HL-60/S4 (cell line): Measurements from ENCODE around the gene ADCY4.
"Not testable (repeated sequence)": the region's sequence is repeated elsewhere in the genome, so short reads cannot be mapped to it uniquely, and the experiment has no call there.

Experiments
- in situ Hi-C: fragments of 300-500 bp; cut with MboI; formaldehyde crosslinking; loops from 2 replicates; pipeline ENCODE4 v1.14.3; 2022; ENCODE audit warnings: low sequenced_read_pairs

Gene ADCY4

DNA sequence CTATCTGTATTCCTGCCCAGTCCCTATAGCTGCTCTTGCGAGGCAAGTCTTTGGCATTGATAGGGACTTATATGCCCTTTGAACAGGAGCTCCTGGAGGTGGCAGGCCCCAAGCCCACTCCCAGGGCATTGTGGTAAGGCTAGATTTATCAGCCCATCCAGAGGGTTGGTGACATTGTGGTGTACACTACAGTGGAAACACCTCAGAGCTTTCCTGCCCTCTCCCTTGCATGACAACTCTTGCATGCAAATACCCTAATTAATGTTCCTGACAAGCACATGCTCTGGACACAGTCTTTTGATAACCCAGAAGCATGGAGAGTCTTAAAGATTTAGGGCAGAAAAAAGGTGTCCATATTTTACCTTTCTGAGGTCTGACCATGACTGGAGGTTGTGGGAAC, 5.7 kb upstream of the ADCY4 start:
- in situ Hi-C loops: no loop called here

DNA sequence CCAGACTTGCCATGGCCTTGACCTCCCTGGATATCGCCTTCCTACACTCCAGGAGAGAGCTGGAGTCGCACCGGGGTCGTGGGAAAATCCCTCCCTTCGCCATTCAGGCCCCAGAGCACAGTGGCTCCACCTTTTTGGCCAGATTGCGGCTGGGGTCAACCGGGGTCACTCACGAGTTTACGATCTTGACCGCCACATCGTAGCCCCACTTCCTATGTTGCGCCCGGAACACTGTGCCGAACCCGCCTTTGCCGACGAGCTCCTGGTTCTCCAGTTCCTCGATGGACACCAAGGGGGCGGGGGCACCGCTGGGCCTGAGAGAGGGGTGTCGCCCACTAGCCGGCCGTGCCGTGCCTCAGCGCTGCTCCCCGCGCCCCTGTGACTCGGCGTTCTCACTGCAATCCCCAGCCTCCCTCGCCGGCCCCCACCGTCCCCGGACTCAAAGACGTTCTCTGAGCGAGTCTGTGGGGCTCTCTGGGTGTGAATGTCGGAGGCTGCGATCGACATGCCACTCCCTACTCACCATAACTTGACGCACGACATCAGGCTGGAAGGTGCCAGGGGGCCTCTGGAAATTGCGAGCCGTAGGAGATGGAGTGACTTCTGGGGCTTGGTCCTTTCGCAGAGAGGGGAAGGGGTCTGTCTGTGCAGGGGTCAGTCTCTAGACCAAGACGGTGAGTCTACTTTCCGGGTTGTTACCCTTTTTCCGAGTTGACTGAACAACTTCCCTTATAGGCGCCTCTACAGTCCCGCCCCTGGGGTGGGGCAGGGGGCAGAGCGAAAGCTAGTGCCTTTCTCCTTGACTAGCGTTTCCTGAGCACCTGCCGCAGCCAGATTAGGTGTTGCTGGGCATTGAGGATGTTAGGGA, 4.6 kb upstream of the ADCY4 start, which contains the start of gene RIPK3:
Gene RIPK3, minus strand, starts transcription at position 708 of the 868 bp plus-strand sequence. Its CDS starts 165 bp downstream, at position 543.
- in situ Hi-C loops: no loop called here

DNA sequence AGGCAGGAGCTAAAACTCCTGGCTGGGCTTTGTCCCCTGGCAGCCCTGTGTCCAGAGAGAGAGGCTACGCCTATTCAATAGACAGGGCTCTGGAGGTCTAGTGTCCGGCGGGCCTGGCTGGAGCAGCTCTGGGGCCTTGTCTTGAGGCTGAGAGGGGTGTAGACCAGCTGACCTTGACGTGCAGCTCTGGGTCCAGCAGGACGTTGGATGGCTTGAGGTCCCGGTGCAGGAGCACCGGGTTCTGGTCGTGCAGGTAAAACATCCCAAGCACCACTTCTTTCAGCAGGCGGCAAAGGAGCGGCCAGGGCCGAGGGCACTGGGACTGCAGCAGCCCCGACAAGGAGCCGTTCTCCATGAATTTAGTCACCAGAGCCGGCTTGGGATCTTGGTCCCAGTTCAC, 4.0 kb upstream of the ADCY4 start:
- in situ Hi-C loops: no loop called here

DNA sequence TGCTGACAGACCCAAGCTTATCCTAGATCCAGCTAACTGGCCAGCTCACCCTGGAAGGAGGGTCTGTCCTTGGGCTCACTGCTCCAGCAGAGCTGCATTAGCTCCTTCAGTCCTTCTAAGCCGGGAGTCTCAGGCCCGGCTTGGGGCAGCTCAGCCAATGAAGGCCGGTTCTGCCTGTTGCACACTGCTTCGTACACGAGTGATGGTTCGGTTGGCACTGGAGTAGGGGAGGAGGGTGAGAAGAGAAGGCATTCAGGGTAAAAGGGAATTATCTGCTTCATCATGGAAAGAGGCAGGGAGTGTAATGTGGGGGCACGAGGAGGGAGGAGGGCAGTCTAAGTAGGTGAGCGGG, 2.9 kb upstream of the ADCY4 start:
- in situ Hi-C loops: no loop called here

DNA sequence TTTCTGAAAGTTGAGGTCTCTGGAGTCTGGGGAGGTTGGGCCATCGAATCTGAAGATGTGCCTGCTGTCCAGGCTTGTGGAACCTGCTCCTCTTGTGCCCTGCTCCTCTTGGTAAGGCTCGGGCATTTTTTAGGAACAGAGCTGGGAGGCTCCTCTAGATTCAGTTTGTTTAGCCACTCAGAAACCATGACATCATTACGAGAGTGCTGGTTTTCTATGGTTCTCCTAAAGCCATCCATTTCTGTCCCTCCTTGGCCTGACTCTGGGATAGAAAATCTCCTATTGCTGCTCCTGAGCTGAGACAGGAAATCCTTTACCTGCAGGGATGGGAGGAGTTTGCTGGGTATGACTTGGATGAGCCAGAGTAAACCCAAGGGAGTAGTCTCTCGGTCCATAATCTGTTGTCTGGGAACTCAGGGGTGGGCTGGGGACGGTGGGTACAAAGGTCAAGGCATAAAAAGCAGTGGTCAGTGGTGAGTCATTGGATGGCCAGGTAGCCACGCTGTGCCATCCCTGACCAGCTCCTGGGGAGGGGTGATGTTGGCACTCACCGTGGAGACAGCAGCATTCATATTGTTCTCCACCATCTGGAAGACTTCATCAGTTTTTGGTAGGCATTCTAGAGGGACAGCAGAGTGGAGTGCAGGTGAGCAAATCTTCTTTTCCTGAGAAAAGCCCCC, 2.4 kb upstream of the ADCY4 start:
- in situ Hi-C loops: no loop called here

DNA sequence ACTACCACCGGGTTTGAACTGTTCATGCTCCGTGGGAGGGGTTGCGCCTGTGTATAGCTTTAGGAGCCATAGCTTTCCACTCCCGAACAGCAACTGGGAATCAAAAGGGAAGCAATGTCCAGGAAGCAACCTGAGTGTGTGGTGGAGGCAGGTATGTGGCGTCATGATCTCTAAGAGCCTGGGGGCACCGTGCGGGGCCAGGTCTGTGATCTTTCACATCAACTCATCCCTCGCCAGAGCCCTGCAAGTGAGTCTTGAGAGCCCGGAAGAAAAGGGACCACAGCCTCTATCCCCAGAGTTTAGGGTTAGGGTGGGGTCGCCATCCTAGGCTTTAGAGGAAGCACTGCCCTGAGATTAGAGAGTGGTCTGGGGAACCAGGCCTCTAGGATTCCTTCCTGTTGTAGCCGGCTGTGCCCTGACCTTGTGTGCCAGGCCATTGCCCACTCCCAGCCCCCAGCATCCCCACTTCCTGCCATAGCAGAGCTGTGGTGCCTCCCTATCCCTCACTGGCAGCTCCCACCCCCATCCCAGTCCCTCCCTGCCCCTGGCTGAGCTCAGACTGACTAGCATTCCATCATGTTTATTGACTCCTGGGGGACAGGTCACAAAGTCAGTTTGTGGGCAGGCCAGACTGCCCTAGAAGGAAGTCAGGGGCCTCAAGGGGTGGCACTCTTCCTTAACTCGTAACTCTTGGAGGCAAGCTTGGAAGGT, 745 bp upstream of the ADCY4 start:
- in situ Hi-C loops: no loop called here

DNA sequence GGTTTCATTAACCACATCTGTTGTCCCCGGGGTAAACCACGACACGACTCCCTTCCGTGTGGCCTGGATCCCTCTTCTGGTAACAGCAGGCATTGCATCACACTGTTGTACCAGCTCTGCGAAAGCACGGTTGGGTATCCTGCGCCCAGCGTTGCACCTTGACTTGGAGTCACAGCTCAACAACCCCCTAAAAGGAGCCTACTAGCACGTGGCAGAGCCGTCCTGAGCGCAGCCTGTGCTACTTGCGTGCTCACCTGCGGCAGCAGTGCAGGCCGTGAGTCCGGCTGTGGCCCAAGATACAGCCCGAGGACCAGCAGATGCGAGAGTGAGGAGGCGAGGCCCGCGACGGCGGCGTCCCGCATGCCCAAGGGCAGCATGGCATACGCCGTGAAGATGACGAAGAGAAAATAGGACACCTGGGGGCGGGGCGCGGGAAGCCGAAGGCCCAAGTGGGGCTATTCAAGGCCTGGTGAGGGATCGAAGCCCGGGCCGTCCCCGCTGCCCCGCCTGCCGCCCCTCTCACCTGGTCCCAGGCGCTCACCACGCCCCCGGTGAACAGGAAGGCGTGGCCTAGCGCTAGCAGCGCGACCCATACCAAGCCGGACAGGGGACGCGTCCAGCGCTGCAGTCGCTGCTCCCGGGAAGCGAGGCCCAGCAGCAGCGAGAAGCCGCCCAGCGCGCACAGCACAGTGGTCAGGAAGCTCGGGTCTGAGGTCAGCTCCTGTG, 2.4 kb downstream of the ADCY4 start:
- in situ Hi-C loops: loop anchor here (5.0 kb wide), 1 partner anchor 105 kb away; no protein-coding TSS in a partner anchor

DNA sequence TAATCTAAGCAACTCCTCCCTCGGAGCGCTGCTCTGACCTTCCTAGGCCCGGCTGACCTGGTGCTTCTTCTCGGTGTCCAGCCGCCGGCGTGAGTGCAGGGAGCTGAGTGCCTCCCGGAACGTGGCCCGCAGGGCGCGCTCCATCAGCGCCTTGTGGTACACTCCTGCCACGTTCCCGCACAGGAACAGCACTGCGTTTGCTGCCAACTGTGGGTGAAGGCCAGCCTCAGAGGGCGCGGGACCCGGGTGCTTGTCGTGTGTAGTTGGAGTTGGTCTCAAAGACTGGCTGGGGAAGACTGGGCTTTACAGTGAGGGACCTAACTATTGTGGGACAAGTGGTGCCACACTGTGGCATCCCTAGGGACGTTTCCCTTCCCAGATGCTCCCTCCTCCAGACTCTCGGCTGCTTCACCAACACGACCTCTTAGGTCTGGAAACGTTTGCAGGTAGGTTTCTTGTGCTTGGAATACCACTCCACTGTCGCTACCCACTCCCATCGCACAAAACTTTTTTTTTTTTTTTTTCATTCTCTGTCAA, 3.1 kb downstream of the ADCY4 start:
- in situ Hi-C loops: loop anchor here (5.0 kb wide), 1 partner anchor 106 kb away; no protein-coding TSS in a partner anchor

DNA sequence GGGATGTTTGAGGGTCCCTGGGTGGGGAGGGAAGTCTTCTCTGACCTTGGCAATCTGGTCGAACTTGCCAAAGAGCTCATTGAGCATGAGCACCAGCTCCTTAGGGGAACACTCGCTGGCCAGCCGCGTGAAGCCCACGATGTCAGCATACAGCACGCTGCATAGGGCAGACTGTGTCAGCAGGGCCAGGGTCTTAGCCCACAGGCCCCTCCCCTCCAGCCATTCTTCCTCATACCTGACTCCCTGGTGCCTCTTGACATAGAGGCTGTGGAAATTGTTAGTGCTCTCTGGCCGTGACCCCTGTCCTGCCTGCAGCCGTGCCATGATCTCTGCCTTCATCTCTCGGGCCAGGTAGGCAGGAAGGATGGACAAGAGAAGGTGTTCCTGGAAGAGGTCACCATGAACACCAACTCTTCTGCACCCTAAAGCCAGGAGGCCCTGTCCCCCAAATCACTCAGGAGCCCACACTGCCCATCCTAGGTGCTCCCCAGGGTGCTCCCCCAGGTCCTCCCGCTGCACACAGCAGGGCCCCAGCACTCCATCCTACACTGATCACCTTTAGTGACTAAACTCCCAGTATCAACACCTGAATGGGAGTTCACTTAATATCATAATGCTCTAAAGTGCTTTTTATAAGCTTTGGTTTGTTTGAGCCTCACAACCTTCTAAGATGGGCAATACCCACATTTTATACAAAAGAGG, 3.7 kb downstream of the ADCY4 start:
- in situ Hi-C loops: loop anchor here (5.0 kb wide), 1 partner anchor 106 kb away; no protein-coding TSS in a partner anchor

DNA sequence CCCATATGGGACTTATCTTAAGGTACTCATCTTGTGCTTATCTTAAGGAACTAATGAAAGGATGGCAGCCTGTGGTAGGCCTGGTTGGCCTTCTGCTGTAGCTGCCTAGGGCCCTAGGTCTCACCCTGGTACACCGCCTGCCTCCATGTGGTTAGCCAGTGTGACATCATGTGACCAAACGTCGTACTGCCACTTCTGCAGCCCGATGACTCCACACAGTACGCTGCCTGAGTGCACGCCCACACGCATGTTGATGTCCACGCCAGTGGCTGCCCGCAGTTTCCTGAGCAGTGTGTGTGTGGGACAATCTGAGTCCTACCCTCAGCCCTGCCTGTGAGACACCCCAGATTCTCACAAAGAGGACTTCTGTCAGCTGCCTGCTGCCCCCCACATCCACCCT, 5.1 kb downstream of the ADCY4 start:
- in situ Hi-C loops: loop anchor here (5.0 kb wide), 1 partner anchor 108 kb away; no protein-coding TSS in a partner anchor

DNA sequence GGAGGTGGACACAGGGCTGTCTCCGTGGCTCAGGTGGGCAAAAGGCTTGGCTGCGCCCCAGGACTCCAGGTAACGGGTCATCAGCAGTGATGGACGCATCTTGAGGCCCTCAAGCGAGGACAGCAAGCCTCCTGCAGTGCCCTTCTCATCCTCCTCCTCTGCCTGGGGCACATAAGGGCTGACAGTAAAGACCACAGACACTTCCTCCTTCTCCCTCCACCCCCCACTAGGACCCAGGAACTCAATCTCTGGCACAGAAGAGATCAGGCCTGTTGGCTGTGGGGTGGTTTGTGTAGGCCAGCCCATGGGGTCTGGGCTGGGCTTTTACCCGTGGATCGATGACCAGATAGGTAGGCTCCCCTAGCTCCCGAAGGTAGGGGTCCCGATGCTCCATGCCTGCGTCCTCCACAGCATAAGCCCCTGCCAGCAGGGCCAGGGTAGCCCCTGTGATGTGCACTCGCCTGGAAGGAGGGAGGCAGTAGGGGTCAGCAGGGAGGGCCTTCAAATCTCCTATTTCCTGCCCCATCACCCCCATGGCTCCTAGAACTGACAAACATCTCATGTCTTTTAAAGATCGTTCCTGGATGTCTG, 5.7 kb downstream of the ADCY4 start:
- in situ Hi-C loops: no loop called here

DNA sequence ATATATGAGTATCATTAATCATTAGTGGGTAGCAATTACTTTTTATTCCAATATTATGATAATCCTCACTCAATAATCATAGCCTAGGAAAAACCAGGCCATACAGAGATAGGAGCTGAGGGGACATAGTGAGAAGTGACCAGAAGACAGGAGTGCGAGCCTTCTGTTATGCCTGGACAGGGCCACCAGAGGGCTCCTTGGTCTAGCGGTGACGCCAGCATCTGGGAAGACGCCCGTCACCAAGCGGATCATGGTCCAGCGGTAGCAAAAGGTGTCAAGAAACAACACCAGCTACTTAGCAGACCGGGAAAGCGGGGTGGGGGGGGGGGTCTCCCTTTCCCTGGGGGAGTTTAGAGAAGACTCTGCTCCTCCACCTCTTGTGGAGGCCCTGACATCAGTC, 7.0 kb downstream of the ADCY4 start:
- in situ Hi-C loops: not testable (repeated sequence)

DNA sequence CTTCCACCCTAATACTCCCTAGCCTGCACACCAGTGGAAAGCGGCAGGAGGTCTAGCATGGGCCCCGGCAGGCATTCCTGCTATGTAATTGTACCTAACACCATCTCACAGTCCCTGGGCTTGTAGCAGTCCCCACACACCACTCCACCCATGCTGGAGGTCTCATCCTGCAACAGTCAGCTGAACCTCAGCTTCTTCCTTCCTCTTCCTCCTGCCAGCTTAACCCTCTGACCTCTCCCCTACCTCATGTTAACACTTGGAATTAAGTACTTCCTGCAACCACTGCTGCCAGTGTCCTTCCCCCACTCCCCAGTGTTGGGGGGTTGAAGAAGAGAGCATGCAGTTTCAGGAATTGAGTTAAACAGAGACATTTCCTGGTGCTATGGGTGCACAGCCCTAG, 7.6 kb downstream of the ADCY4 start:
- in situ Hi-C loops: no loop called here

DNA sequence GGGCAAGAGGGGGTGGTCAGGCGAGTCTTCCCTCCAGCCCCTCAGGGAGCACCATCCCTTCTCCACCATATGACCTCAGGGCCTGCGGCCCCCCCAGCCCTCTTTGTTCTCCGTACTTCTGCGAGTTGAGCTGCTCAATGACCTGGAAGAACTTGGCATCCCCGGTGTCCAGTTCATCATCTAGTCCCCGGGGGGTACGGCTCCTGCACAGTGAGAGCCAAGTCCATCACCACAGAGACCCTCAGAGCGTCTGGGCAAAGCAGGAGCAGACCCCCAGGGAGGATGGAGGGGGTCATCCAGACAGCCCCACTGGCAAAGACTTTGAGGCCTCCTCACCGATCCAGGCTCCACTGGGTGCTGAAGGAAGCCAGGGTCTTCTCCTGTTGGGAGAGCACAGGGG, 8.9 kb downstream of the ADCY4 start:
- in situ Hi-C loops: no loop called here

DNA sequence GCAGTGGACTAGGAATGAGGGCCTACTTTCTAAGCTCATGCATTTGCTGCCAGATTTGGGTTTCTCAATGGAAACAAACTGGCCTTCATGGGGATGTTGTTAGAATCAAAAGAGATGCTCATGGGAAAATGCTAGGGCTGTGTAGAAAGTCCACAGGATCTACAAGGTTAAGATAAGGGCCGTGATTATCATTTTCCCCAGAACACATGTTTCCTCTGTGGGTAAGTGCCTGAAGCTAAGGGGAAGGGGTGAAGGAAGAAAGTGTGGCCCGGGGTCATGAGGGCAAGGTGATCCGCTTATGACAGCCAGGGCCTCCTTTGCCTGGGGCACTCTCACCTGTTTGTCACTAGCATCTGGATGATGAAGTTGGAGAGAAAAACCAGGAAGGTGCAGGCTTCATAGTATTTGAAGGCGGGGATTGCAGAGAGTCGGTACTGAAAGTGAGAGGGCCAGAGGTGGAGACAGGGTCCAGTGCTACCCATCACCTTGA, 9.8 kb downstream of the ADCY4 start:
- in situ Hi-C loops: no loop called here

DNA sequence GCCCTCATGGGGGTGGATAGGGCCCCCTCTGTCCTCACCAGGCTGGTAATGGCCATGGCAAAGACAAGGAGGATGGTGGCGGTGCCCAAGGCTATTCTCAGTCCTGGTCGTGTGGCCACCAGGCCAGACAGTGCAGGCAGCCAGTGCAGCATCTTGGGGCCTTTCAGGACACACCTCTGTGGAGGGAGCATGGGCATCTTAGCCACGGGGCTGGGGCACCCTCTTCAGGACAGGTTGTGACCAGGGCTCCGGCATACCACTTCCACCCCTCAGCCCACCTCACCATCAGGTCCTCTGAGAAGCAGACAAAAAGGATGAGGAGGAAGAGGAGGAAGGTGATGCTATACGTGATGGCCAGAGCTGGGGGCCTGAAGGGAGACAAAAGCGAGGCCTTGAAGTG, 10.8 kb downstream of the ADCY4 start:
- in situ Hi-C loops: no loop called here

DNA sequence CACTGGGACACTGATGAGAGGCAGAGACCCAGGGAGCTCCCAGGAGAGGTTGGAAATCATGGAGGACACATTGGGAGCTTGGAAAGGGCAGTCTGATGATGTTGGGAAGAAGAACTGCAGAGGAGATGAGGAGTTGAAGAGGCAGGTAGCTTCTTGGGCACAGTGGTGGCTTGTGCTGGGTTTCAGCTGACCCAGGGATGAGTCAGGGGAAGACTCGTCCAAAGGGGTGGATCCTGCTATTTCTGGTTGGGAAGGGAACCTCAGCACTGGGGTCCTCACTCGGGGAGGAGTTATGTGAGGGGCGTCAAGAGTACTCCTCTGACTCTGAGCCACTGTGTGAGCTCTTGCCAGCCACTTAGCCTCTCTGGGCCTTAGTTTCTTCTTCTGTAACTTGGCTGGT, 11.5 kb downstream of the ADCY4 start:
- in situ Hi-C loops: no loop called here

DNA sequence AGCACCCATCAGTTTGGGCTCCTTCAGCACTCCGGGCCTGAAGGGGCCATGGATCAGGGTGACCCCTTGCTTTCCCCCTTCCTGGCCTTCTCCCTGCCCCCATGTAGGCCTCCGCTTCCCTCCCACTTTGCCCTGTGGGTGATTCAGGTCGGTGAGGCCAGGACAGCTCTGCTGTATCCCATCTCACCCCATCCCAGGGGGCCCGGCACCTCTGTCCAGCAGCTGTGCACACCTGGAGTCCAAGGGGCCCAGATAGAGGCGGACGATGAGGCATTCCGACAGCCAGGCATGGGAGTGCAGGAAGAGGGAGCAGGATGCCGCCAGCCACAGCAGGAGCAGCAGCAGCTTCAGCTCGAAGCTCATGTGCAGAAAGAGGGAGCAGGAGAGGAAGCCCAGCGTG, 12.2 kb downstream of the ADCY4 start:
- in situ Hi-C loops: no loop called here

DNA sequence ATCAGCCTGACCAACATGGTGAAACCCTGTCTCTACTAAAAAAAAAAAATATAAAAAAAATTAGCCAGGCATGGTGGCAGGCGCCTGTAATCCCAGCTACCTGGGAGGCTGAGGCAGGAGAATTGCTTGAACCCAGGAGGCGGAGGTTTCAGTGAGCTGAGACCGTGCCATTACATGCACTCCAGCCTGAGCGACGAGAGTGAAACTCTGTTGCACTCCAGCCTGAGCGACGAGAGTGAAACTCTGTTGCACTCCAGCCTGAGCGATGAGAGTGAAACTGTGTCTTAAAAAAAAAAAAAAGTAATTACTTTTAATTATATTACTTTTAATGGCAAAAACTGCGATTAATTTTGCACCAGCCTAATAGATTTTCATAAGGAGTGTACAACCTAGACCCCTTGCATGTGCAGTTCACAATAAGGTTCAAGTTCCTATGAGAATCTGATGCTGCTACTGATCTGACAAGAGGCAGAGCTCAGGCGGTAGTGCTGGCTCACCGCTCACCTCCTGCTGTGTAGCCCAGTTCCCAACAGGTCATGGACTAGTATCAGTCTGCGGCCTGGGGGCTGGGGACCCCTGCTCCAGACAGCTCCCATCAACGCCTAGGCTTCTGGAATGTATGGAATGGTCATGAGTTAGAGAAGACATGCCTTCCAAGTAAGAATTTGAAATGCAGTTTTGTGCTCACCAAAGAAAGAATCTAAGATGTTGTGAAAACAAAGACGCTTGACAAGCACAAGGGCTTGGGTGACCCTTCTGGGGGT, 13.5 kb downstream of the ADCY4 start:
- in situ Hi-C loops: no loop called here
